IMR-90 (cell line): Measurements from ENCODE around the gene RPS25. TPM values are rescaled to one million over a fixed set of nuclear protein-coding genes. Genes with fewer than 3 reads are reported as not detected.
"Not testable (repeated sequence)": the region's sequence is repeated elsewhere in the genome, so short reads cannot be mapped to it uniquely, and the experiment has no call there.

Experiments
- ATAC-seq: fragments of 200-7000 bp; cut with Tn5 transposase; 2 replicates; pipeline ENCODE4 v1.9.1; 2020; ENCODE audit warnings: low read depth, mild to moderate bottlenecking, moderate library complexity
- BruUV-seq: library from RNA; stranded (reverse); fragments of 400-500 nt; replicated peaks from 2 replicates; lab custom pipeline; 2021; lab: Mats Ljungman, UMichigan
- CTCF ChIA-PET: fragments of 300-600 bp; formaldehyde crosslinking; extraction: SDS; loops from one replicate; lab custom pipeline; 2021; ENCODE audit warnings: antibody characterized with exemption; lab: Yijun Ruan, JAX
- POLR2A ChIA-PET: fragments of 300-600 bp; sonication (Branson Sonifier 250); formaldehyde crosslinking; loops from one replicate; lab custom pipeline; 2022; ENCODE audit warnings: antibody characterized with exemption; ENCODE audit not compliant: unreplicated experiment; lab: Charles Lee
- DNase-seq: peaks from one replicate; pipeline ENCODE4 v3.0.0; 2013
- H2AFZ ChIP-seq: replicated peaks from 2 replicates; pipeline ENCODE3; 2013; ENCODE audit warnings: low read length, mild to moderate bottlenecking; ENCODE audit not compliant: poor library complexity
- H2AK5ac ChIP-seq: 2 replicates; pipeline ENCODE4 v1.6.1; 2013; ENCODE audit warnings: low read depth, low read length, inconsistent platforms
- H2AK9ac ChIP-seq: replicated peaks from 2 replicates; pipeline ENCODE3; 2013; ENCODE audit warnings: mild to moderate bottlenecking, low read depth, low read length, moderate library complexity; ENCODE audit not compliant: poor library complexity
- H2BK120ac ChIP-seq: 2 replicates; pipeline ENCODE4 v1.6.1; 2013; ENCODE audit warnings: low read depth, low read length, inconsistent platforms
- H2BK15ac ChIP-seq: 3 replicates; pipeline ENCODE4 v1.6.1; 2013; ENCODE audit warnings: low read depth, low read length, inconsistent platforms
- H2BK20ac ChIP-seq: 2 replicates; pipeline ENCODE4 v1.6.1; 2013; ENCODE audit warnings: low read depth, mild to moderate bottlenecking, inconsistent platforms, low read length, moderate library complexity
- H2BK5ac ChIP-seq: 2 replicates; pipeline ENCODE4 v1.6.1; 2013; ENCODE audit warnings: mild to moderate bottlenecking, low read depth, low read length, inconsistent platforms; ENCODE audit not compliant: poor library complexity, severe bottlenecking
- H3K14ac ChIP-seq: replicated peaks from 2 replicates; pipeline ENCODE4 v1.6.1; 2013; ENCODE audit warnings: low read depth, low read length, inconsistent platforms
- H3K18ac ChIP-seq: 2 replicates; pipeline ENCODE4 v1.6.1; 2013; ENCODE audit warnings: low read depth, low read length, control low read depth
- H3K23ac ChIP-seq: 2 replicates; pipeline ENCODE4 v1.6.1; 2013; ENCODE audit warnings: low read depth, low read length, inconsistent platforms
- H3K27ac ChIP-seq: 2 replicates; pipeline ENCODE4 v1.5.1; 2013; ENCODE audit warnings: mild to moderate bottlenecking, control low read depth, low read length; ENCODE audit not compliant: insufficient read depth
- H3K27me3 ChIP-seq: 2 replicates; pipeline ENCODE4 v1.6.1; 2013; ENCODE audit warnings: low read length; ENCODE audit not compliant: control insufficient read depth, insufficient read depth
- H3K36me3 ChIP-seq: 2 replicates; pipeline ENCODE4 v1.6.1; 2013; ENCODE audit warnings: low read length, mixed read lengths; ENCODE audit not compliant: control insufficient read depth, insufficient read depth
- H3K4ac ChIP-seq: 2 replicates; pipeline ENCODE4 v1.6.1; 2013; ENCODE audit warnings: low read depth, low read length, inconsistent platforms
- H3K4me1 ChIP-seq: 2 replicates; pipeline ENCODE4 v1.6.1; 2013; ENCODE audit warnings: low read length, mixed read lengths; ENCODE audit not compliant: control insufficient read depth, insufficient read depth
- H3K4me2 ChIP-seq: 2 replicates; pipeline ENCODE4 v1.6.1; 2013; ENCODE audit warnings: low read depth, mild to moderate bottlenecking, control low read depth, low read length, moderate library complexity
- H3K4me3 ChIP-seq: 2 replicates; pipeline ENCODE4 v1.5.1; 2013; ENCODE audit warnings: low read depth, mild to moderate bottlenecking, control low read depth, low read length, moderate library complexity; ENCODE audit not compliant: insufficient read depth
- H3K56ac ChIP-seq: 2 replicates; pipeline ENCODE4 v1.6.1; 2013; ENCODE audit warnings: low read length, inconsistent platforms; ENCODE audit not compliant: insufficient read depth; ENCODE audit errors: extremely low read depth
- H3K79me1 ChIP-seq, 2 experiments: 2 replicates each; pipeline ENCODE4 v1.6.1; 2013; ENCODE audit warnings: low read length in 2 of 2, inconsistent platforms in 1 of 2, low read depth in 1 of 2
- H3K9ac ChIP-seq: 2 replicates; pipeline ENCODE4 v1.6.1; 2013; ENCODE audit warnings: low read depth, low read length, control low read depth
- H3K9me1 ChIP-seq: 2 replicates; pipeline ENCODE4 v1.6.1; 2013; ENCODE audit warnings: low read length, inconsistent platforms; ENCODE audit not compliant: insufficient read depth
- H3K9me3 ChIP-seq: 2 replicates; pipeline ENCODE4 v1.6.1; 2013; ENCODE audit warnings: low read length; ENCODE audit not compliant: control insufficient read depth, insufficient read depth
- H4K20me1 ChIP-seq: 2 replicates; pipeline ENCODE4 v1.6.1; 2013; ENCODE audit warnings: low read length, inconsistent platforms; ENCODE audit not compliant: insufficient read depth
- H4K5ac ChIP-seq: 2 replicates; pipeline ENCODE4 v1.6.1; 2013; ENCODE audit warnings: mild to moderate bottlenecking, low read depth, low read length, control low read depth
- H4K8ac ChIP-seq, 2 experiments: 2 replicates each; pipeline ENCODE4 v1.6.1; 2013; ENCODE audit warnings: low read depth in 2 of 2, low read length in 2 of 2, control low read depth in 1 of 2, inconsistent platforms in 1 of 2
- H4K91ac ChIP-seq: 2 replicates; pipeline ENCODE4 v1.6.1; 2013; ENCODE audit warnings: low read depth, low read length, inconsistent platforms; ENCODE audit not compliant: insufficient read depth
- WGBS, 2 experiments: methylation state at CpG; one replicate each; pipeline versions ENCODE4 v1.1.5 to v1.1.7; 2013; ENCODE audit warnings: missing lambda C conversion rate in 2 of 2; ENCODE audit not compliant: insufficient read length in 1 of 2; ENCODE audit errors: extremely low coverage in 2 of 2; 5-methylcytosine and 5-hydroxymethylcytosine counted together
- dilution Hi-C: fragments of 300-500 bp; cut with HindIII; formaldehyde crosslinking; loops from one replicate; pipeline ENCODE4 v1.14.3; 2018; ENCODE audit warnings: low sequenced_read_pairs; ENCODE audit not compliant: unreplicated experiment
- in situ Hi-C: fragments of 300-500 bp; cut with MboI; formaldehyde crosslinking; loops from 3 replicates; pipeline ENCODE4 v1.14.3; 2019; ENCODE audit warnings: low sequenced_read_pairs, inconsistent platforms, mixed read lengths
- intact Hi-C: fragments of 100-400 bp; cut with micrococcal nuclease; formaldehyde crosslinking; loops from 2 replicates; pipeline ENCODE4 v1.10.0; 2022
- polyA plus RNA-seq, 3 experiments: library from polyadenylated mRNA; depleted of rRNA; stranded (reverse); fragments of >200 nt; gene quantifications; 2 replicates each; pipeline ENCODE4 v1.2.3, GENCODE V29; 2012; ENCODE audit warnings: low replicate concordance in 1 of 3
- total RNA-seq: library from RNA; depleted of rRNA; stranded (reverse); fragments of >200 nt; gene quantifications from 2 replicates; pipeline ENCODE4 v1.2.3, GENCODE V29; 2012

RPS25 gene
- total and polyA plus RNA-seq, 2 of the 4 experiments (the other 2 are of a cell fraction) = 727 to 905 TPM

DNA sequence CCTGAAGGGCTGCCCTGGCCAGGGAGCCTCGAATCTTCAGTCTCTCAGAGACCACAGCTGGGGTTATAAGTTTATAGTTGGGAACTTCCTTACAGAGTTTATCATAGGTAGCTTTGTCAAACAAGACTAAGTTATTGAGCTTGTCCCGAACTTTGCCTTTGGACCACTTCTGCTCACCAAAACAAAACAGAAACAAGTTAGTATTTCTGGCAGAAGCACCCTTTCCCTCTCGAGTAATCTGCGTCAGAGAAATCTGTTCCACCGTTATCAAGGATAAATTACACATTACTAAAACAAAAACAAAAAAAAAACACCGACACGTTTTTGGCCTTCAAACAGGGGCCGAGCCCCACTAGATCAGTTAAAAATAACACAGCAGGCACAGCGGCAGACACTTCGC, 766 bp downstream of the RPS25 start:
- Histone ChIP-seq H2BK5ac (peak overlapping the region; percentile 65), H4K5ac (peak overlapping the region; percentile 58; the same call in 1 of the 2 replicates), H4K8ac (peak overlapping the region; percentile 89 to 90), H2AK9ac (peak overlapping the region; percentile 56), H3K9ac (peak overlapping the region; percentile 90), H3K79me1 (peaks cover 16 to 64% of the 10 kb centered on the region in 2 experiments; a peak in 3 of 4 replicates), H3K23ac (peak overlapping the region; percentile 77), H3K56ac (peak overlapping the region; percentile 70), H3K14ac (peak overlapping the region; percentile 92), H3K4me3 (peak overlapping the region; percentile 90), H4K20me1 (peaks cover 37% of the 10 kb centered on the region), H3K36me3 (peaks cover 34% of the 10 kb centered on the region), H3K27ac (peak overlapping the region; percentile 81), H2AK5ac (0 out of 2 replicates have a peak overlapping the region, but pooled peaks have one; percentile 68), H3K4me2 (peak overlapping the region; percentile 87), H3K4ac (peak overlapping the region; percentile 94), H4K91ac (peak overlapping the region; percentile 90; the same call in 1 of the 2 replicates)
- dilution Hi-C loops, H2AFZ ChIP-seq, ATAC-seq, H3K4me1 ChIP-seq, H2BK15ac ChIP-seq, POLR2A ChIA-PET, H3K9me3 ChIP-seq, in situ Hi-C loops, H3K18ac ChIP-seq, H2BK120ac ChIP-seq, H2BK20ac ChIP-seq, intact Hi-C loops, BruUV-seq, H3K27me3 ChIP-seq, H3K9me1 ChIP-seq, CTCF ChIA-PET, DNase-seq: not testable (repeated sequence)
- WGBS, 2 experiments = 17% methylated on average over 3 of the region's 10 CpGs; no CpG with 5 or more reads in 1 of the 2 experiments
